ENCODE data around the gene DCAF15. TPM values are rescaled to one million over a fixed set of nuclear protein-coding genes. Genes with fewer than 3 reads are reported as not detected.

Gene DCAF15
- total RNA-seq, 1 donor from 2014 or later: 56.6 TPM

DNA sequence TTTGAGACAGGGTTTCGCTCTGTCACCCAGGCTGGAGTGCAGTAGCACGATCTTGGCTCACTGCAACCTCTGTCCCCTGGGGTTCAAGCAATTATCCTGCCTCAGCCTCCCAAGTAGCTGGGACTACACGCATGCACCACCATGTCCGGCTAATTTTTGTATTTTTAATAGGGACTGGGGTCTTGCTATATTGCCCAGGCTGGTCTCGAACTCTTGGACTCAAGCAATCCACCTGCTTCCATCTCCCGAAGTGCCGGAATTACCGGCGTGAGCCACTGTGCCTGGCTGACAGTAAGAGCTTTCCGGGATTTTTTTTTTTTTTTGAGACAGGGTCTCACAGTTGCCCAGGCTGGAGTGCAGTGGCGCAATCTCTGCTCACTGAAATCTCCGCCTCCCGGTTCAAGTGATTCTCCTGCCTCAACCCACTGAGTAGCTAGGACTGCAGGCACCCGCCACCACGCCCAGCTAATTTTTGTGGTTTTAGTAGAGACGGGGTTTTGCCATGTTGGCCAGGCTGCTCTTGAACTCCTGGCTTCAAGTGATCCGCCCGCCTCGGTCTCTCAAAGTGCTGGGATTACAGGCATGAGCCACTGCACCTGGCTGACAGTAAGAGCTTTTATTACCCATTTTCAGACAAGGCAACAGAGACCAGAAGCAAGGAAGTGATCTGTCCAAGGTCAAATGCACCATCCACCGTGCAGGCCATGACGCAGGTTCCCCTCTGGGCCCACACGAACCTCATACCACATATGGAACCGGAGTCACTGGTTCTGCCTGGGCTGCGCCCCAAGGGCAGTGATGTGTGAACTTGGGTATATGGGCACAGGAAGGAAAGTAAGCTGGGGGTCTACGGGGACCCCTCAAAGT, 32.8 kb downstream of the DCAF15 start:
- Mint-ChIP-seq H3K36me3 (peaks cover 9% of the 10 kb centered on the region), H3K4me1 (peaks cover 15% of the 10 kb centered on the region), H3K9me3 (no peaks in the 10 kb centered on the region), H3K27me3 (ENCODE audit: low read depth) (no peaks in the 10 kb centered on the region), H3K27ac (peak overlapping the region; percentile 66), H3K4me3 (no peak overlapping the region)
- TF ChIP-seq, protein P1, sequence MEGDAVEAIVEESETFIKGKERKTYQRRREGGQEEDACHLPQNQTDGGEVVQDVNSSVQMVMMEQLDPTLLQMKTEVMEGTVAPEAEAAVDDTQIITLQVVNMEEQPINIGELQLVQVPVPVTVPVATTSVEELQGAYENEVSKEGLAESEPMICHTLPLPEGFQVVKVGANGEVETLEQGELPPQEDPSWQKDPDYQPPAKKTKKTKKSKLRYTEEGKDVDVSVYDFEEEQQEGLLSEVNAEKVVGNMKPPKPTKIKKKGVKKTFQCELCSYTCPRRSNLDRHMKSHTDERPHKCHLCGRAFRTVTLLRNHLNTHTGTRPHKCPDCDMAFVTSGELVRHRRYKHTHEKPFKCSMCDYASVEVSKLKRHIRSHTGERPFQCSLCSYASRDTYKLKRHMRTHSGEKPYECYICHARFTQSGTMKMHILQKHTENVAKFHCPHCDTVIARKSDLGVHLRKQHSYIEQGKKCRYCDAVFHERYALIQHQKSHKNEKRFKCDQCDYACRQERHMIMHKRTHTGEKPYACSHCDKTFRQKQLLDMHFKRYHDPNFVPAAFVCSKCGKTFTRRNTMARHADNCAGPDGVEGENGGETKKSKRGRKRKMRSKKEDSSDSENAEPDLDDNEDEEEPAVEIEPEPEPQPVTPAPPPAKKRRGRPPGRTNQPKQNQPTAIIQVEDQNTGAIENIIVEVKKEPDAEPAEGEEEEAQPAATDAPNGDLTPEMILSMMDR (IDR thresholded peaks at IDR 0.05; ENCODE audit: unreplicated experiment): no peak
- DNase-seq (ENCODE audit: low spot score in 2 of 2, unreplicated experiment in 2 of 2): no peak

DNA sequence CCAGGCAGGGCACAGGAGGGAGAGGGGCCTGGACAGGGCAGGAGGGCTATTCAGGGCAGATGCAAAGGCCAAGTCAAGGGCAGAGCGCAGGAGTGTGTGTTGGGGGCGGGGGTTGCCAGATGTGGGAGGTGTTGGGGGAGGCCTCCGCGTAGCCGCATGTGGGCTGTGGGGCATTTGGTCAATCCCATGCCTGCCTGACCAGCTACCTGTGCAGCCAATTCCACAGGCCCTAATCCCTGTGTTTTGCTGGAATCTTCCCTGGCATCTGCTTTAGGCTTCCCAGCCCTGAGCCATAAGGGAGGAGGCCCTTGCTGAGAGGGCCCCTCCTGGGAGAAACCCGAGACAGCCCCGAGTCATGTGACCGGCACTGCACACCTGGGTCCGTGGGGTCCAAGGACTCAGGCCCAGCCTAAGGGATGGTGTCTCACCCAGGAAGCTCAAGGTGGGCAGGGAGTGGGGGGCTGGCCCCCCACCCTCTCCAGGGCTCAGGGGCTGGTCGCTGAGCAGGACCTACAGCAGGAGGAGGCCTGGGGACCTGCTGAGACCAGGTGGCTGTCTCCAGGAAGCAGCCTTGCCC, 33.5 kb downstream of the DCAF15 start:
- H3K4me1 Mint-ChIP-seq: peaks cover 15% of the 10 kb centered on the region
- no peak overlapping the region for H3K27ac Mint-ChIP-seq
- H3K9me3 Mint-ChIP-seq: no peaks in the 10 kb centered on the region
- H3K36me3 Mint-ChIP-seq: peaks cover 9% of the 10 kb centered on the region
- no peak overlapping the region for H3K4me3 Mint-ChIP-seq
- DNase-seq (ENCODE audit: low spot score in 2 of 2, unreplicated experiment in 2 of 2): no peak
- H3K27me3 Mint-ChIP-seq (ENCODE audit: low read depth): no peaks in the 10 kb centered on the region
- TF ChIP-seq, protein P1 (IDR thresholded peaks at IDR 0.05; ENCODE audit: unreplicated experiment): no peak

DNA sequence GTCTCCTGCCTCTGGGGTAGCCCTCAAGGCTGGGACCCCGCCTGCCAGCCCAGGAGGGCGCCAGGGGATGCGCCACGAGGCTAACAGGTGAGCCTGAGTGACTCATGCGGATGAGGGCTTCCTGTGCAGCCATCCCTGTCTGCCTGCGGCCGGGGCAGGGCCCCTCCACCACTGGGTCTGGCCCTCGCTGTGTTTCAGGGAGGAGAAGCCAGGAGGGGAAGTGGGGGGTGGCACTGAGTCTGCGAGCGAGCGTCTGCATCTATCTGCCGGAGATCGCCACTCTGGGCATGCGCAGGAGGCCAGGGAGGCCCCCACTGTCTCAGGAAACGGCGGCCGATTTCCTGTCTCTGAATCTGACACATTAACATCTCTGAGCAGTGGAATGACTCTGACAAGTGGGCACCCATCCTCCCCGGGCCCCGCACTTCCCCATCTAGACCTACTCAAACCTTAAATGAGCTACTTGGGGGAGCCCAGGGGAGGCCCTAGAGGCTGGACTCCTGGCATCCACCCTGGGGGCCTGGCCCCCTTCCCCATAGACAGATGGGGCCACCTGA, 34.1 kb downstream of the DCAF15 start:
- Mint-ChIP-seq H3K27ac (peak overlapping the region; percentile 85), H3K4me3 (peak overlapping the region; percentile 40), H3K27me3 (ENCODE audit: low read depth) (no peaks in the 10 kb centered on the region), H3K36me3 (peaks cover 12% of the 10 kb centered on the region), H3K4me1 (peaks cover 15% of the 10 kb centered on the region), H3K9me3 (no peaks in the 10 kb centered on the region)
- TF ChIP-seq, protein P1 (IDR thresholded peaks at IDR 0.05; ENCODE audit: unreplicated experiment): no peak
- DNase-seq (ENCODE audit: low spot score in 2 of 2, unreplicated experiment in 2 of 2): peak; percentile 70 to 73

DNA sequence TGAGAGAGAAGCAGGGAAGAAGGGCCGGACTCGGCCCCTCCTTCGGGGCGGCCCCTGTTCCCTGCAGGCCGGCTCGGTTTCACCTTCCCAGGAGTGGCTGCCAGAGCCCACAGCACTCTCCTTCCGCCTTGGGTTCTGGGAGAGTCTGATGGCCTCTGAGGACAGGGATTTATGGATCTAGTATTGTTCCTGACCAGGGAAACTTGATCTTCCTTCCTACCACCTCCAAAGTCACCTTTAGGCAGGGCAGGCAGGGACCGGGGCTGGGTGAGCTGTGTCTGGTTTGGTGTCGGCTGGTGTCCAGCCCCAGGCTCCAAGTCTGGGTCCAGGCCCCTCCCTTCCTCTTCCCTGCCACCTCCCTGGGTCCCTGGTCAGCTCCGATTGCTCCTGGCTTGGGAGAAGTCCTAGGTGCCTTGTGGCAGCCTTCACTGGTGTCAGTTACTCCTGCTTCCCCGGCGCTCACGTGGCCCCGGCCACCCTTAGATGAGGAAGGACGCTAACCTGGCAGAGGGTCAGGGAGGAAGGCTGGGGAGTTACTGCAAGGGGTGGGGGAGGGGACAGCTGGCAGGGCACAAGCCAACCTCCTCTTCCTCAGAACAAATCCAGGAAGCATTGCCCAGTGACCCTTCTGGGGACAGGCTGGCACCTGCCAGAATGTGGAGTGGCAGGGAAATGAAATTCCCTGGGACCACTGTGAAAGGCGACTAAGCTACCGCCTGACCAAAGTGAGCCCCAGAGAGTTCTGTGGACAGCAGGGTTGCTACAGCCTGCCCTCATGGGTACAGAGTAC, 35.0 kb downstream of the DCAF15 start:
- Mint-ChIP-seq H3K27me3 (ENCODE audit: low read depth) (no peaks in the 10 kb centered on the region), H3K9me3 (no peaks in the 10 kb centered on the region), H3K27ac (peak overlapping the region; percentile 85), H3K4me1 (peaks cover 15% of the 10 kb centered on the region), H3K36me3 (peaks cover 11% of the 10 kb centered on the region), H3K4me3 (peak overlapping the region; percentile 38)
- no peak for DNase-seq (ENCODE audit: low spot score in 2 of 2, unreplicated experiment in 2 of 2)
- TF ChIP-seq, protein P1 (IDR thresholded peaks at IDR 0.05; ENCODE audit: unreplicated experiment): no peak

DNA sequence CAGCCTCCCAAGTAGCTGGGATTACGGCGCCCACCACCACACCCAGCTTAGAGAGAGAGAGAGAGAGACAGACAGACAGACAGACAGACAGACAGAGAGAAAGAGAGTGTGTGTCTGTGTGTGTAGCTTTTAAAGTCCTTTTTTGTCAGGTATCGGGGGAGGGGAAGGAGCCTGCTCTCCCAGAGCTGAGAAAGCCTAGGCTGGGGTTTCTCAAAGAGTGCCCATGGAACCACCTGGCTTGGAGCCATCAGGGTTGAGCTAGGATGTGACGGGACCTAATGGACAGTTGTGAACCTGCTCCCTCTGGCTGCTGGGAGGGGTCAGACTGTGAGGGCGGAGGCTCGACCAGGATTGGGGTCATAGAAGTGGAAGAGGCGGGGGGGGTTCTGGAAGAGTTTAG, 37.2 kb downstream of the DCAF15 start:
- TF ChIP-seq, protein P1 (IDR thresholded peaks at IDR 0.05; ENCODE audit: unreplicated experiment): no peak
- Mint-ChIP-seq H3K27me3 (ENCODE audit: low read depth) (no peaks in the 10 kb centered on the region), H3K4me1 (peaks cover 15% of the 10 kb centered on the region), H3K4me3 (no peak overlapping the region), H3K9me3 (no peaks in the 10 kb centered on the region), H3K27ac (peak overlapping the region; percentile 18), H3K36me3 (peaks cover 14% of the 10 kb centered on the region)
- DNase-seq (ENCODE audit: low spot score in 2 of 2, unreplicated experiment in 2 of 2): no peak
